HG03571 (cell line): ENCODE data around the gene TRIM44.
A peak's percentile ranks its signal among the peaks of the same experiment; 100 is the strongest.
"Not testable (repeated sequence)": the region's sequence is repeated elsewhere in the genome, so short reads cannot be mapped to it uniquely, and the experiment has no call there.

Experiments
- ATAC-seq: cut with Tn5 transposase; IDR thresholded peaks from one replicate; pipeline ENCODE4 v1.9.1; 2021; ENCODE audit not compliant: unreplicated experiment

The TRIM44 gene

DNA sequence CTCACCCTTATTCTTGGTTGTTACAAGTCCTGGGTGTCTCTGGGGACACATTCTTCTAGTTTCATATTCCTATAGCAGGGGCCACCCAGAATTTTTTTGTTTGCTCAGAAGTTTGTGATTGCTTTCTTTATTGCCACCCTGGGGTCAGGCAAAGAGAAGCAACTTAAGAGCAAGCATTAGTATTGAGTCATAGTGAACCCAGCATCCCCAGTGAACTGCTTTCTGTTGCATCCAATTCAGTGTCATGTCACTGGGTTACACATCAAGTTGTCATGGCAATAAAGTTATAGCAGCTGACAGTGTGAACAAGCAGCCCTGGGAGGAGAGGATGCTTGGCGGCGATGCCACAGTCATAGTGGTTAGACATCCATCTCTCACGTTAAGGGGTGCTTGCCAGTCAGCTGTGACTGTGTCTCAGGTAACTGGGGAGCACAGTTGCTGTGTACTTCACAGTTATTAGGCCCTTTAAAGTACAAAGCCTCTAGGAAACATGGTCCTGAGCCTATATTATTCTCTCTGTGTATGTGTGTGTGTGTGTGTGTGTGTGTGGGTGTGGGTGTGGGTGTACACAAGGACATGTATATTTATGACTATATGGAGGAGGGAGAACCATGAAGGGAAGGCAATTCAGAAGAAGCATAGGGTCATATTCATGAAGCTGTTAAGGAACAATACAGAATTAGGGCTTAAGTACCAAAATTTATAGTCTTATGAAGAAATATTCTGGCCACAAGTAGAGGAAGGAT lies 52.5 kb downstream of the TRIM44 start:
- ATAC-seq, result peak; percentile 79

GRCh38 chr11:35715677-35716076 lies 53.1 kb downstream of the TRIM44 start:
- ATAC-seq, result not testable (repeated sequence)

- no peak for ATAC-seq
Measured at GRCh38 chr11:35717043-35717442, 54.5 kb downstream of the TRIM44 start.

DNA sequence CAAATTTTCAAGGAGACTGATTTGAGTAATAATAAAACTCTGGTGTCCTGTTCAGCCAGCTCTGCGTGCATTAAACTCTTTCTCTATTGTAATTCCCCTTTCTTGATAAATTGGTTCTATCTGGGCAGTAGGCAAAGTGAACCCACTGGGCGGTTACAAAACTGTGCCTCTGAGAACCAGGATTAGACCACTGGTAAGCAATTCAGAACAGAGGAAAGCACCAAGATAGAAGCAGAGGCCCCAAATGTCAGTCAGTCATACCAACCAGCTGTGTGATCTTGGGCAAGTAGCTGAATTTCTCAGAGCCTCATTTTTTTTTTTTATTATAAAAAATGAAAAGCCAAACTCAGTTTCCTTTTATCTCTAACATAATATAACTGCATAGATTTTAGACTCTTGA lies 54.9 kb downstream of the TRIM44 start:
- no peak for ATAC-seq

GRCh38 chr11:35721651-35722282 lies 59.2 kb downstream of the TRIM44 start:
- no peak for ATAC-seq

- ATAC-seq, result no peak
Measured at GRCh38 chr11:35722641-35723040, 60.1 kb downstream of the TRIM44 start.

DNA sequence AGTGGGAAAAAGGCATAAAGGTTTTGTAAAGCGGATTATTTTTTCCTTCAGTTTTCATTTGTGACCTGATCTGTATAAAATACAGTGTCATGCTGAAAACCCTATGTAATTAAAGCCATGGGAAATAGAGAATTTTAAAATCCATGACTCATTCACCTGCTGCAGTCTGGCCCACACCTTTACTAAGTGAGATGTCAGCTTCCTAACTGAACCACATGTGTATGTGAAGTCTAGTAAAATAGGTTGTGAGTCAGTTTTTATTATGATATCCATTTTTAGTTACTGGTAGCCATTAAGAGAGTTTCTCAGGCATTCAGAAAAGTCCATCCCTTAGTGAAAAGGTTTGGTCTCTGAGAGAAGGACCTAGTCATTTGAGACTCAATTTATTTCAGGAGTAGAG lies 60.9 kb downstream of the TRIM44 start:
- no peak for ATAC-seq

DNA sequence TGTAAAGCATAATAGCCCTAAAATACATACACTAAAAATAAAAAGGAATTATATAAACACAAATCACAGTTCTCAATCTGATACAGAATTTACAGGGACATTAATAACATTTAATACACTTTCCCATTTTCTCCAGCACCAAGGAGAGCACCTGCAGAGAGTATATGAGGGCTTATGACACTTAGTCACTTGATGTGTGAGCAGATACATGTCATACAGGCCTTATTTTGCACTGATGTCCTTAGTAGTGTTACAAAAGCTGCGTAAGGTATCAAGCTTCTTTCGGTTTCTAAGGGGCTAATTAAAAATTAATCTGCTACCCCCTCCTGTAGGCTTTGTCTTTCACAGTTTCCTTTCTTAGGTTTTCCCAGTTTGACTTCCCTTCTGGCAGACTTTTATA lies 61.3 kb downstream of the TRIM44 start:
- peak; percentile 65 for ATAC-seq

GRCh38 chr11:35725885-35726284 lies 63.3 kb downstream of the TRIM44 start:
- ATAC-seq, result no peak

DNA sequence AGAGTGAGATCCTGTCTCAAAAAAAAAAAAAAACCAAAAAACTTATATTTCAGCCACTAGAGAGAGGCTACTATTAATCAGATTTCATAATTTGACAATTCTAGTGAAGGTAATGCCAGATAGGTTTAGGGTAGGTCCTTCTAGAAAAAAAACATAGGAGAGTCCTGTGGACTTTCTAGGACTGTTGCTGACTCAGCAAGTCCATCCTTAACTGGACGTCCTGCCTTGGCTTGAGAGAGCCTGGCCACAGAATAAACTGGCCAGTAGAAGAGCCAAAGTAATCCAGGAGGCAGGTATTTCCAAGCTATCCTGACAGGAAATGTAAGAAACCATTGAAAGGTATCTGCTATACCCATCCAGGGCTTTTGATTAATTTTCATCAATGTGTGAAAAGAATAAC lies 64.6 kb downstream of the TRIM44 start:
- no peak for ATAC-seq

DNA sequence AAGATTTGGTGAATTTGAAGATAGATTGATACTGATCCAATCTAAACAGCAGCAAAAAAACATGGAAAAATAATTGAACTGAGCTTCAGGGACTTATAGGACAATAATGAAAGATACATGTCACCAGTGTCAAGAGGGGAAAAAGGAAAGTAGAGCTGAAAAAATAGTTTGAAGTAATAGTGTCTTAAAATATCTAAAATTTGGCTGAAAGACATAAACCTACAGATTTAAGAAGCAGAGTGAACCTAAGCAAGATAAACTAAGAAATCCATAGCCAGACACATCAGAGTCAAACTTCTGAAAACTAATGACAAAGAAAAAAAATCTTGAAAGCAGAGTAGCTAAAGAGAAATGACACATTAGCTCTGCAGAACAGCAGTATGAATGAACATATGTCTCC lies 67.7 kb downstream of the TRIM44 start:
- no peak for ATAC-seq

- no peak for ATAC-seq
Measured at GRCh38 chr11:35734669-35735410, 72.3 kb downstream of the TRIM44 start.

DNA sequence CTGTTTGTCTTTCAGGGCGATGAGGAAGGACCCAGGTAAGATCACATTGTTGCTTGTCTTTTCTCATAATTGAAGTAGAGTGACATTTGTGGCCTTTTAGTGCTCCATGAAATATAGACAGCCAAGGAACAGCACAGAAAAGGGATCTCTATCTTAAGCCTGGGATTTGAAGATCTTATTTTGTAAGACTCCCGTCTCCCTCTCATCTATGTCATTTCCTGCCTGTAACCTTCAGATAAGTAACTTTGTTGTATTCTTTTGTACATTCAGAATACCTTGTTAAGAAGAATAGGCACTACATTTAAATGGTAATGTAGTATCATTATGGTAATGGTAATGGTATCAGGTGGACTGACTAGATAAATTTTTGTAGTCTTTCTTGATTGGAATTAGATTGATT lies 72.8 kb downstream of the TRIM44 start:
- no peak for ATAC-seq

DNA sequence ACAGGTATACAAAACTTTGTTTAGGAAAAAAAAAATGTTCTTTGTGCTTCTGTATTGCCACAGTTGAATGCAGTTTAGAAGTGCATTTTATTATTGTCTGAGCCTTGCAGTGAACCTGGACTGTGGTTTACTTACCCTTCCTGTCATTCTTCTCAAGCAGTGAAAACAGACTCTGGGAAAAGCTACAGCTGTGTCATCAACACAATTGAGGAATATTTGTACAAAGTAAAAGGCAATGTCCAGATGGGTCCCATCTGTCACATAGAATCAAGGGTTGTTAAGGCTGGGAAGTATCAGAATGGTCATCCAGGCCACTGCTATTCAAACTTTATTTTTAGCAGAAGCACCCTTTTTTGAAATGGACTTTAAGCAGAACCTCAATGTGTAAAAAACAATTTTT lies 73.3 kb downstream of the TRIM44 start:
- no peak for ATAC-seq

DNA sequence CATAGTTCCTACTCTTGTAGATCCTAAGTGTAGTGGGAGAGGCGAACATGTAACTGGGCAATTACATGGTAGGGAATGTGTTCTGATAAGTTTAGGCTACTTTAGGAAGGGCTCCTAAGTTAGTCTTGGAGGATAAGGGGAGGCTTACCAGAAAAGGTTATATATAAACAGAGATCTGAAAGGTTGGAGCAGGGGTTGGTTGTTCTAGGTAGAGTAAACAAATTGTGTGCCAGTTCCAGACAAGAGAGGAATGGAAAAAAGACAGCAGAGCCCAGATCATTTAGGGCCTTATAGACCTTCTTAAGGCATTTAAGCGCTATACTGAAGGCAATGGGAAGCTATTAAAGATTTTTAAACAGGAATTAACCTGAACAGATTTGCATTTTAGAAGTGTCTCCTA lies 74.4 kb downstream of the TRIM44 start:
- no peak for ATAC-seq

GRCh38 chr11:35740061-35740799 lies 77.7 kb downstream of the TRIM44 start:
- ATAC-seq, result no peak

GRCh38 chr11:35742707-35743454 lies 80.3 kb downstream of the TRIM44 start:
- no peak for ATAC-seq

DNA sequence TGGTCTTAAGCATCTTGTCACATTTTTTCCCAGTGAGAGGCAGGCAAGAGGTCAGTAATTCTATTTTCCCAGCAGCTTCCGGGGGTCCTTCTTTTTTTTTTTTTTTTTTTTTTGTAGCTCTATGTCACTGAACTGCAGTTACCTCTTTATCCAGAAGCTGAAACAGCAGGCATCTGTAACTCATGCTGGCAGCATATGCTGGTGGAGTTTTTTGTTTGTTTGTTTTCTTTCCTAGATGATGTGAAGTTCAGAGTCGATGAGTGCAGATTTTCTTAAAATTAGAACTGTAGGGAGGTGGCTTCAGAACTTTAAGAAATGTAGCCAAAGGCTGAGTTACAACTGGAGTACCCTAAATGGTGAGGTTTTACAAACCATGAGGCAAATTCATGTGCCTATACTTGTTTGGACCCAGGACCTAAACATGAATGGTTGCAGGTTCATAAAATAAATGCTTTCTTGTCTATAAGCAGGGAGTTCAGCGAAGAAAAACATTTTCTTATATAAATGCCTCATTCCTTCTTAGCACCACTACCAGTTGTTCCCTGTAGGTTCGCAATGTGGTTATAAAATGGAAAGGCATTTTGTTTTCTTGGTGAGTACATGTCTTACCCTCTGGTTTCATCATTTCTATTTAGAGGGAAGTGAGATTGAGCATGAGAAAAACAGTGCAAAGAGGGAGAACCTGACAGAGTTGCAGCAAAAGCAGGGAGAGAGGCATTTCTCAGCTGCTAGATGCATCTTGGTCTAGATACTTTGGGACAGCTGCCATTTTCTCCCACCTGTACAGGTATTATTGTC lies 84.0 kb downstream of the TRIM44 start:
- ATAC-seq, result no peak

DNA sequence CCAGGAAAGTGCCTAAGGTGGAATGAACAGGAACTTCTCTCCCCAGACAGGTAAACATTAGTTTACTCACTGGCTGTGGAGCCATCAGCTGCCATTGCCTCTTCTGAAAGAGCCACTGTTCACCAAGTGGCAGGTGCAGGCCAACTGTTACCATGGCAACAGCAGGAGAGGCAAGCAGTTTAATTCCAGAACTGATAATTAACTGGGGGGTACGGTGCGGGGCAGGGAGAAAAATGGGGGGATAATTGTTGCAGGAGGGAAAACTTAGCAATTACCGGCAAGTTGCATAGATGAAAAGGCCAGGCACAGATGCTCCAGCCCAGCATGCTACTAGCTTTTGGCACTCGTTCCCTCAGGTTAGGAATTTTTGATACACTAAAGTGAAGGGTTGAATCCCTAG lies 85.1 kb downstream of the TRIM44 start:
- ATAC-seq, result no peak

DNA sequence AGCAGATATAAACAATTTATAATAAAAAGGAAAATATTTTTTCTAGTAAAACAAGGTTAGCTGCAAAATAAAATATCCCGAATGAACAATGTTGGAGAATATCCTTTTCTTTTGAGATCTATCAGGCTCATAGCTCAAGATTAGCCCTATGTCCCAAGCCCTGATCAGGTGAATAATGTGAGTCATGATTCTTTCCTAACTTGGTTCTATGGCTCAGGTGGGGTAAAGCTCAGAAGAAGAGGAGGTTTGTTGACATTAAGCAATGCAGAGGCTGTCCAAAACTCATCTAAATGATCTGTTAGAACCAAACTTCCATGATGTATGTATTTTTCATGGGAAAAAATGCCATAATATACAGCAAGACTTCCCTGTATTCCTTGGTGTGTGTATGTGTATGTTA lies 86.1 kb downstream of the TRIM44 start:
- ATAC-seq, result no peak
